ENCODE data around the gene RWDD3. TPM values are rescaled to one million over a fixed set of nuclear protein-coding genes. Genes with fewer than 3 reads are reported as not detected.

RWDD3 gene
- total RNA-seq, 2 donors from 2014 or later, result 8.0 to 9.2 TPM

- H3K4me1 ChIP-seq, result no peaks in the 10 kb centered on the region
- no peak for TF ChIP-seq CTCF (IDR thresholded peaks at IDR 0.05)
- peaks cover 10% of the 10 kb centered on the region for H3K36me3 ChIP-seq
- no peak for DNase-seq (ENCODE audit: low spot score)
- no peak overlapping the region for H3K27ac ChIP-seq
- no peaks in the 10 kb centered on the region for H3K27me3 ChIP-seq
- no peak overlapping the region for H3K4me3 ChIP-seq
- H3K9me3 ChIP-seq, result no peaks in the 10 kb centered on the region
Observed at GRCh38 chr1:95252422-95252821, 18.4 kb downstream of the RWDD3 start.

DNA sequence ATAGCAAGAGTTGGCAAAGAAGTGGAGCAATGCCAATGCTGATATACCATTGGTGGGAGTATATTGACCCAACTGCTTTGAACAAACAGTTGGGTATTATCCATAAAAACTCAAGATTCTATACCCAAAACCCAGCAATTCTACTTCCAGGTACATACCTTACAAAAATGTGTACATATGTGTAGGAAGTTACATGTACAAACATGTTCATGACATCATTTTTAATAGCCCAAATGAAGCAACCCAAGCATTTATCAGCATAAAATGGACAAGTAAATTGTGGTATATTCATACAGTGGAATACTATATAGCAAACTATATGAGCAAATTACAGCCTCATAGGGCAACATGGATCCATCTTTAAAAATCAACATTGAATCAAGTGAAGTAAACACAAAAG is 20.9 kb downstream of the RWDD3 start:
- no peak for TF ChIP-seq CTCF (IDR thresholded peaks at IDR 0.05)
- Histone ChIP-seq H3K9me3 (no peaks in the 10 kb centered on the region), H3K27me3 (no peaks in the 10 kb centered on the region), H3K36me3 (no peaks in the 10 kb centered on the region), H3K27ac (no peak overlapping the region), H3K4me3 (no peak overlapping the region), H3K4me1 (no peaks in the 10 kb centered on the region)
- no peak for DNase-seq (ENCODE audit: low spot score)

- Histone ChIP-seq H3K27me3 (no peaks in the 10 kb centered on the region), H3K27ac (no peak overlapping the region), H3K4me1 (no peaks in the 10 kb centered on the region), H3K4me3 (no peak overlapping the region), H3K9me3 (no peaks in the 10 kb centered on the region), H3K36me3 (no peaks in the 10 kb centered on the region)
- TF ChIP-seq CTCF (IDR thresholded peaks at IDR 0.05), result no peak
- DNase-seq (ENCODE audit: low spot score), result no peak
Observed at GRCh38 chr1:95255826-95256225, 21.8 kb downstream of the RWDD3 start.

- TF ChIP-seq CTCF (IDR thresholded peaks at IDR 0.05), result no peak
Observed at GRCh38 chr1:95257758-95258157, 23.7 kb downstream of the RWDD3 start.

GRCh38 chr1:95259245-95259644 is 25.2 kb downstream of the RWDD3 start:
- H3K27me3 ChIP-seq, result no peaks in the 10 kb centered on the region
- TF ChIP-seq CTCF (IDR thresholded peaks at IDR 0.05), result no peak
- DNase-seq (ENCODE audit: low spot score), result no peak

More at GRCh38 chr1:95257758-95258157, 23.7 kb downstream of the RWDD3 start:
- Histone ChIP-seq H3K27ac (no peak overlapping the region), H3K4me3 (no peak overlapping the region), H3K27me3 (no peaks in the 10 kb centered on the region), H3K36me3 (no peaks in the 10 kb centered on the region), H3K9me3 (no peaks in the 10 kb centered on the region), H3K4me1 (no peaks in the 10 kb centered on the region)
- no peak for DNase-seq (ENCODE audit: low spot score)

DNA sequence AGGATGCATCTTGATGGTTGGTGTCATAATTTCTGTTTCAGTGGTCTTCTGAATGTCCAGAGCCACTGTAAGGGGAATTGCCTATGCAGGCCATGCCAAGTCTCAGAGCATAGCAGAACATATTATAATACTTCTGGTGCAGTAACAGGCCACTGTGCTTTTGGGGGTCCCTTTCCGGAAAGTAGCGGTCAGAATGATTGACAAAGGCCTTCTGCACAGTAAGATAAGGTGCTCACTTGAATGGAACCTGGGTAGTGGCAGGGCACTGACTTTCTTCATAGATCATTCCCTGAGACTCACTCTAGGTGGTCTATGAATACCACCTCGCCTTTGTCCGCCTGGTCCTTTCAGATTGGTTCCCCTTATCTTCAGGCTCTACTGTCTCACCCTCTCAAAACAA is 28.9 kb downstream of the RWDD3 start:
- no peaks in the 10 kb centered on the region for H3K27me3 ChIP-seq

More at GRCh38 chr1:95259245-95259644, 25.2 kb downstream of the RWDD3 start:
- Histone ChIP-seq H3K4me3 (no peak overlapping the region), H3K27ac (no peak overlapping the region), H3K36me3 (no peaks in the 10 kb centered on the region), H3K4me1 (no peaks in the 10 kb centered on the region), H3K9me3 (no peaks in the 10 kb centered on the region)

More for the DNA sequence above, 28.9 kb downstream of the RWDD3 start:
- Histone ChIP-seq H3K9me3 (no peaks in the 10 kb centered on the region), H3K4me3 (no peak overlapping the region), H3K4me1 (no peaks in the 10 kb centered on the region), H3K36me3 (no peaks in the 10 kb centered on the region), H3K27ac (no peak overlapping the region)
- no peak for DNase-seq (ENCODE audit: low spot score)
- no peak for TF ChIP-seq CTCF (IDR thresholded peaks at IDR 0.05)
